Immature natural killer cell (primary cell): ENCODE results near the gene PRELID3B. TPM values are rescaled to one million over a fixed set of nuclear protein-coding genes. Genes with fewer than 3 reads are reported as not detected.

Experiments
- DNase-seq, 3 donors: peaks; one replicate each; pipeline ENCODE4 v3.0.0; 2022; ENCODE audit warnings: mixed read lengths in 1 of 3
- H3K27ac Mint-ChIP-seq, 6 donors: one replicate each; pipeline ENCODE4 v1.8.0; 2020; ENCODE audit warnings: mixed read lengths in 6 of 6, mild to moderate bottlenecking in 5 of 6, inconsistent platforms in 4 of 6, moderate library complexity in 3 of 6
- H3K27me3 Mint-ChIP-seq, 3 donors: one replicate each; pipeline ENCODE4 v1.8.0; 2020 to 2021; ENCODE audit warnings: low read depth in 3 of 3, mild to moderate bottlenecking in 3 of 3, mixed read lengths in 3 of 3, moderate library complexity in 3 of 3, inconsistent platforms in 1 of 3
- H3K36me3 Mint-ChIP-seq, 3 donors: one replicate each; pipeline ENCODE4 v1.8.0; 2020; ENCODE audit warnings: mixed read lengths in 3 of 3, inconsistent platforms in 2 of 3, mild to moderate bottlenecking in 2 of 3
- H3K4me1 Mint-ChIP-seq, 2 donors: one replicate each; pipeline ENCODE4 v1.8.0; 2020; ENCODE audit warnings: inconsistent platforms in 2 of 2, mild to moderate bottlenecking in 2 of 2, mixed read lengths in 2 of 2, moderate library complexity in 1 of 2
- H3K4me3 Mint-ChIP-seq, 5 donors: one replicate each; pipeline ENCODE4 v1.8.0; 2020; ENCODE audit warnings: mild to moderate bottlenecking in 5 of 5, mixed read lengths in 5 of 5, inconsistent platforms in 3 of 5, moderate library complexity in 3 of 5
- H3K9me3 Mint-ChIP-seq, 6 donors: one replicate each; pipeline ENCODE4 v1.8.0; 2020; ENCODE audit warnings: mild to moderate bottlenecking in 6 of 6, mixed read lengths in 6 of 6, inconsistent platforms in 4 of 6, moderate library complexity in 3 of 6
- polyA plus RNA-seq, 3 donors: library from polyadenylated mRNA; unstranded; fragments of 300-500 nt; fragmentation: Illumina TruSeq; gene quantifications; one replicate each; pipeline ENCODE4 v1.2.3, GENCODE V29; 2021

PRELID3B gene
- polyA plus RNA-seq, 3 donors from 2014 or later, result 31.5 to 43.3 (median 37.8) TPM

DNA sequence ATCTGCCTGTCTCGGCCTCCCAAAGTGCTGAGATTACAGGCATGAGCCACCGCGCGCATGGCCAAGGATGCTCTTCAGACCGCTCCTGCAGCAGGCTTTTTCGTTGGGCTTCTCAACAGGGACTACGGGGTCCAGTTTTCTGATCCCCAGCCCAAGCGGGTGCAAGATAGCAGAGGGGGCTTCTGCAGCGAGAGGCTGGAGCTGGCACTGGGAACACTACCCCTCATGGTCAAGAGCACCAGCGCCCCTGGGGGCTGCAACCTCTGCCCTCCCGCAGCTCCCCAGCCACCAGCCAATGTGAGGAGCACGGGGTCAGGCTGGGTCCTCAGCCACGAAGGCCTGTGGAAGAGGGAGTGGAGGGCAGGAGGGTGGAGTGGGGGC is 41.5 kb downstream of the PRELID3B start:
- peaks cover 31 to 32% of the 10 kb centered on the region in 2 donors for H3K4me1 Mint-ChIP-seq
- no peak overlapping the region for H3K27ac Mint-ChIP-seq
- peaks cover 0 to 12% (median 3%) of the 10 kb centered on the region in 3 donors for H3K36me3 Mint-ChIP-seq
- no peak overlapping the region for H3K4me3 Mint-ChIP-seq
- H3K9me3 Mint-ChIP-seq, result no peaks in the 10 kb centered on the region
- no peak for DNase-seq
- H3K27me3 Mint-ChIP-seq, result peaks cover 0 to 2% (median 1%) of the 10 kb centered on the region in 3 donors

DNA sequence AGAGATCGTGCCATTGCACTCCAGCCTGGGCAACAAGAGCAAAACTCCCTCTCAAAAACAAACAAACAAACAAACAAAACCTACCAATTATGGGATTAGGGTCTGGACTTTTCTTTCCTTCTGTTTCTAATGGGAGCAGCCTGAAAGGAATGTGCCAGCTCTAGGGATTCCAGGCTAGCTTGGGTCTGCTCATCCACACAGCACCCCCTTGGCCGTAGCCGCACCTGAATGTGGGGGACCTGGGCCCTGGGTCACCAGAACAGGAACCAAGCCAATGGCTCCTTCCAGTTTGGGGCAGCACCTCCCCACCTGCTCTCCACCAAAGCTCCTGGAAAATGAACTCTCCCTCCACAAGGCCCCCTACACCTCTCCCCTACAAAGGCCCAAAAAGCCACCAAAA is 42.3 kb downstream of the PRELID3B start:
- Mint-ChIP-seq H3K27me3 (peaks cover 0 to 2% (median 1%) of the 10 kb centered on the region in 3 donors), H3K4me1 (peaks cover 23 to 24% of the 10 kb centered on the region in 2 donors), H3K27ac (no peak overlapping the region), H3K36me3 (peaks cover 6 to 18% (median 8%) of the 10 kb centered on the region in 3 donors), H3K9me3 (no peaks in the 10 kb centered on the region), H3K4me3 (no peak overlapping the region)
- no peak for DNase-seq

DNA sequence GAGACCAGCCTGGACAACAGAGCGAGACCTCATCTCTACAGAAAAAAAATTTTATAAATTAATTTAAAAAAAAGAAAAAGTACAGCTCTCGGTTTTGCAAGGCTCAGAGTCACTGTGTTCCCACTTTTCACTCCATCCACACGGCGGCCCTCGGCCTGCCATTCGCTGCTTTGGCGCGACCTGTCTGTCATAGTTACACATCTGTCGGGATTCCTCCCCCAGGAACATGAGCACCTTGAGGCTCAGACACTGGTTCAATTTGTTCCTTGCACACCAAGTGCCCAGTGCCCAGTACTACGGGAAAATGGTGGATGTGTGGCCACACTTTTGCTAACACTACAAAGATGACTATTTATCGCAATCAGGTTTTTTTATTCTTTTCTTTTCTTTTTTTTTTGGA is 43.9 kb downstream of the PRELID3B start:
- DNase-seq, result no peak
- peaks cover 0 to 1% (median 0%) of the 10 kb centered on the region in 3 donors for H3K27me3 Mint-ChIP-seq
- peaks cover 7 to 8% of the 10 kb centered on the region in 2 donors for H3K4me1 Mint-ChIP-seq
- H3K4me3 Mint-ChIP-seq, result no peak overlapping the region
- H3K36me3 Mint-ChIP-seq, result peaks cover 8 to 23% (median 11%) of the 10 kb centered on the region in 3 donors
- H3K9me3 Mint-ChIP-seq, result no peaks in the 10 kb centered on the region
- no peak overlapping the region for H3K27ac Mint-ChIP-seq

DNA sequence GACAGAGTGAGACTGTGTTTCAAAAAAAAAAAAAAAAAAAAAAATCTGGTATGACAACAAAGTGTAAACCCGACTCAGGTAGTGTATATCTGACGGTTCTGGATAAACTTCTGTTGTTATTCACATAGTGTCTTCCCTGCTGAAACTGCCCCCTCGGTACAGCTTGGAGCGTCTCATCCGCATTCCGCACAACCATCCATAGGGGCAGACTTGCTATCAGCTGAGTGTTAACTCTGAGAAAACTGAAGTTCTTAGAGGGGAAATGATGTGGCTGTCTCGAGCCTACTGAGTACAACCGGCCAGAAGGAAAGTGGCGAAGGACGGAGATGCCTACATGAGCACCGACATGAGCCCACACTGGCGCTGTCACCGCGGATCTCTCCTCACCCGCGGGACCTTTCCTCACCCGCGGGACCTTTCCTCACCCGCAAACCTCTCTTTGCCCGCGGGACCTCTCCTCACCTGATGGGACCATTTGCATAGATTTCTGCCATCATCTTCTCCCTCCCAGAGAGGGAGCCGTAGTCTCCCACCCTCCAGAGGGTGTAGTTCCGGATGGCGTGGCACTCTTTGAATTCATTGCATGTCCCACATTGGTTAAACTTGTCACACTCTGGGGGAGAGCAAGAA is 45.3 kb downstream of the PRELID3B start:
- no peak for DNase-seq
- Mint-ChIP-seq H3K27me3 (peaks cover 0 to 1% (median 0%) of the 10 kb centered on the region in 3 donors), H3K9me3 (no peaks in the 10 kb centered on the region), H3K4me1 (peaks cover 0 to under 1% of the 10 kb centered on the region in 2 donors), H3K27ac (peak overlapping the region in 1 of 6 donors; percentile 45), H3K36me3 (peaks cover 8 to 33% (median 11%) of the 10 kb centered on the region in 3 donors), H3K4me3 (no peak overlapping the region)

DNA sequence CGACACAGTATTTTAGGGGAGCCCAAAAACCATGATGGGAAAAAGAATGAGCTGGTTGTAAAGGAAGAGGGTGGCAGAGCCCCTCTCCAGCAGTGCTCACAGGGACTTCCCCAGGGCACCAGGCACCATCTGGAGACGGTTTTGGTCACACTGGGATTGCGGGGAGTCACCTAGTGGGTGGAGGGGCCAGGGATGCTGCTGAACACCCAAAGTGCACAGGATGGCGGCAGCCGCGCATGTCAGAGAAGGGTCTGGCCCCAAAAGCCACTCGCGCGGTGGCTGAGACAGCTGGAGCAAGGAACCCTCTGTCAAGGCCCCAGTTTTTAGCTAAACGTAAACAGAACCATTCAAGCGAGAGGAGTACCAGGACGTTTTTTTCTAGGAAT is 46.4 kb downstream of the PRELID3B start:
- H3K4me3 Mint-ChIP-seq, result no peak overlapping the region
- H3K9me3 Mint-ChIP-seq, result no peaks in the 10 kb centered on the region
- H3K36me3 Mint-ChIP-seq, result peaks cover 15 to 40% (median 15%) of the 10 kb centered on the region in 3 donors
- H3K4me1 Mint-ChIP-seq, result no peaks in the 10 kb centered on the region
- H3K27me3 Mint-ChIP-seq, result peaks cover 0 to 3% (median 0%) of the 10 kb centered on the region in 3 donors
- no peak for DNase-seq
- no peak overlapping the region for H3K27ac Mint-ChIP-seq

DNA sequence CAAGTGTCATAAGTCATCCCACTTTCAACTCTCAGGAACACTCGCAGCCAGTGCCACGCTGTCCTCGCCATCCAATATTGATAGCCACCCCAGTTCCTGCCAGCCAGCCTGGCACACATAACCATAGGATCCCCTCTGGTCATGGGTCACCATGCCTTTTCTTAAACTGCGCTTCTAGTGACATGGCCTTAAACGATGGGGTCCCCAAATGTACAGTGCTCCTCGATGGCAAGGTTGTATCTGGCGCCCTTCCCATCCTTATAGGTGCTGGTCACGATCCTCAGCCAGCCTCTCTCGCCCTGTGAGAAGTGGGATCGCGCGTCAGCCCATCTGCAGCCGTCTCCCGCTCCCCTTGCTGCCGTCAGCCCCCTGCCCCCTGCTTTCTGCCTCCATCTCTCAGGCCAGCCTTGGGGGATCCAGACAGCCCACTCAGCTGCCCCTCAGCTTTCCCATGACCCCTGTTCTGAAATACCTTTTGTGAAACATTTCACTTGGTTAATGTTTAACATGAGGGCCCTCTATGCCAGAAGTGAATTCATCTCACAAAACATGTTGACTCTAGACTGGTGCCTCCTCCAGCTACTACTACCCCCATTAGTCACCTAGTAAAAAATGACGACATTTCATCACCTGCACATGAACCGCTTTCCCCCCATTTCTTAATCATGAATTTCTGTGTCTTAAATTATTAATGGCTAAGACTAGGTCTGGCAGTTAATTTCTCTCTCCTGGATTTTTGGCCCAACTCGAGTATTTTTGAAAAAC is 46.9 kb downstream of the PRELID3B start:
- no peak for DNase-seq
- Mint-ChIP-seq H3K36me3 (peaks cover 15 to 42% (median 15%) of the 10 kb centered on the region in 3 donors), H3K4me1 (no peaks in the 10 kb centered on the region), H3K9me3 (no peaks in the 10 kb centered on the region), H3K27me3 (peaks cover 0 to 3% (median 0%) of the 10 kb centered on the region in 3 donors), H3K27ac (peak overlapping the region in 2 of 6 donors; percentile 34 to 63), H3K4me3 (no peak overlapping the region)

DNA sequence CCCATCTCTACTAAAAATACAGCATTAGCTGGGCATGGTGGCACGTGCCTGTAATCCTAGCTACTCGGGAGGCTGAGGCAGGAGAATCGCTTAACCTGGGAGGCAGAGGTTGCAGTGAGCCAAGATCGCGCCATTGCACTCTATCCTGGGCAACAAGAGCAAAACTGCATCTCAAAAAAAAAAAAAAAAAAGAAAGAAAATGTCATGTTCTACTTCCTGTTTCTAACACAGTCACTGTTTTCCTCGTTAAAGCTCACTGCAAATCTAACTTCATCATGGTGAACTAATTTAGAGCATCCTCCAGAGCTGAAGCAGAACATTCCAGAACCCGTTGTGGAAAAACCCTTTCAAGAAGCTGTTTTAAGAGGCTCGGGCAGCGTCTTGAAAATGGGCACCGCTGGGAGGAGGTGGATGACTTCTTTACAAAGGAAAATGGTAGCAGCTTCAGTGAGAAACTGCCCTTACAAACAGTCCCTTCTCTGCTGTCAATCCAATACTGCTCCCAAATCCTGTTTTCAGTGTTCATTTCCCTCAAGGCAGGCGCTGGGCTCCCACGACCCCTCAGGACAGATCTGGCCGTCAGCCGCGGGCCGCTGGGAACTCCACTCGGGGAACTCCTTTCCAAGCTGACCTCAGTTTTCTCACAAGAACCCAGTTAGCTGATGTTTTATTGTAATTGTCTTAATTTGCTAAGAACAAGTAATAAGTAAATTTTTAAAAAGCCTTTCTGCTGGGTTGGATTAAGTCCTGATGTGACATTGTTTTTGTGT is 48.0 kb downstream of the PRELID3B start:
- no peak for DNase-seq
- Mint-ChIP-seq H3K36me3 (peaks cover 18 to 45% (median 18%) of the 10 kb centered on the region in 3 donors), H3K27ac (peak overlapping the region in 1 of 6 donors; percentile 22), H3K4me3 (no peak overlapping the region), H3K4me1 (no peaks in the 10 kb centered on the region), H3K9me3 (no peaks in the 10 kb centered on the region), H3K27me3 (peaks cover 0 to 3% (median 0%) of the 10 kb centered on the region in 3 donors)

DNA sequence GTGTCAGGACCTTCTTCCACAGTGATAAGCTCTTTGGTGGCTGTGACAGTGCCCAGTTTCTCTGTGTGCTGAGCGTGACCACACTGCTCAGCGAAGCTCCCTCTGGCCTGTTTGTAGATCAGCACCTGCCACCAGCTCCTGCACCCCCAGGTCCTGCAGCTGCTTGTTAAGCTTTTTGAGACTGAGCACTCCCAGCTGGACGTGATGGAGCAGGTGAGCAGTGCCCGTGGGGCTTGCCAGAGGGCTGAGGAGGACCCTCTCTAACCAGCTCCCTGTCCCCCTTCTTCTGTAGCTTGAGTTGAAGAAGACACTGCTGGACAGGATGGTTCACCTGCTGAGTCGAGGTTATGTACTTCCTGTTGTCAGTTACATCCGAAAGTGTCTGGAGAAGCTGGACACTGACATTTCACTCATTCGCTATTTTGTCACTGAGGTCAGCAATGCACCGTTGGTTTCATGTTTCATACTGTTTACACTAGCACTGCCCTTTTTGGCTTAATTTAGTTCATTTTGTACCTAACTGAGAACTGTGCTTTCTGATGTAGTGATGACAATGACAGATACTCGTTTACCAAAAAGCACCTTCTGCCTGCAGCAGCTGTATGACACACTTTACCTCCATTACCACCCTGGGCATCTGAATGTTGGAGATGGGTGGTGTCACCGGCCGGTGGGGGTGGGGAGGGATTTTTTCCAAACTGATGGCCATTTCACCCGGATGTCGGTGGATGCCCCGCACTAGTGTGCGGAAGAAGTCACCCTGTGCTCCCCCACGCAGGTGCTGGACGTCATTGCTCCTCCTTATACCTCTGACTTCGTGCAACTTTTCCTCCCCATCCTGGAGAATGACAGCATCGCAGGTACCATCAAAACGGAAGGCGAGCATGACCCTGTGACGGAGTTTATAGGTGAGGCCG is 49.0 kb downstream of the PRELID3B start:
- no peak overlapping the region for H3K4me3 Mint-ChIP-seq
- peaks cover 24 to 53% (median 25%) of the 10 kb centered on the region in 3 donors for H3K36me3 Mint-ChIP-seq
- peak overlapping the region in 1 of 6 donors; percentile 22 for H3K27ac Mint-ChIP-seq

DNA sequence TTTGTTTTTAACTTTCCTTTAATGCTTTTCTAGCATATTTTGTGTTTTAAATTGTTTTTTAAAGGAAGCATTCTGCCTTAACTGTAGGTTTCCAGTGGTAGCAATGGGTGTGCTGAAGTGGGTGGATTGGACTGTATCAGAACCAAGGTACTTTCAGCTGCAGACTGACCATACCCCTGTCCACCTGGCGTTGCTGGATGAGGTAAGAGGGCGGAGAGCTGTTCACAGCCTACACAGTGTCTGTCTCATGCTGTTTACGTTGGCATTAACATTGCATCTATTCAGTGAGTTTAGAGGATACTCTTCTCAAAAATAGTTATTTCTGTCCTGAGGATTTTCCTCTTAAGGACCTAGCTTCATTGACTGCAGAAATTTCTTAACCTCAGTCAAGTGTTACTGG is 49.7 kb downstream of the PRELID3B start:
- DNase-seq, result no peak
- no peak overlapping the region for H3K4me3 Mint-ChIP-seq
- no peaks in the 10 kb centered on the region for H3K4me1 Mint-ChIP-seq
- peak overlapping the region in 2 of 6 donors; percentile 17 to 56 for H3K27ac Mint-ChIP-seq
- peaks cover 0 to 1% (median 0%) of the 10 kb centered on the region in 3 donors for H3K27me3 Mint-ChIP-seq
- H3K36me3 Mint-ChIP-seq, result peaks cover 24 to 56% (median 25%) of the 10 kb centered on the region in 3 donors
- H3K9me3 Mint-ChIP-seq, result no peaks in the 10 kb centered on the region

More for the DNA sequence above, 49.0 kb downstream of the PRELID3B start:
- Mint-ChIP-seq H3K4me1 (no peaks in the 10 kb centered on the region), H3K27me3 (peaks cover 0 to 1% (median 0%) of the 10 kb centered on the region in 3 donors), H3K9me3 (no peaks in the 10 kb centered on the region)
- no peak for DNase-seq

DNA sequence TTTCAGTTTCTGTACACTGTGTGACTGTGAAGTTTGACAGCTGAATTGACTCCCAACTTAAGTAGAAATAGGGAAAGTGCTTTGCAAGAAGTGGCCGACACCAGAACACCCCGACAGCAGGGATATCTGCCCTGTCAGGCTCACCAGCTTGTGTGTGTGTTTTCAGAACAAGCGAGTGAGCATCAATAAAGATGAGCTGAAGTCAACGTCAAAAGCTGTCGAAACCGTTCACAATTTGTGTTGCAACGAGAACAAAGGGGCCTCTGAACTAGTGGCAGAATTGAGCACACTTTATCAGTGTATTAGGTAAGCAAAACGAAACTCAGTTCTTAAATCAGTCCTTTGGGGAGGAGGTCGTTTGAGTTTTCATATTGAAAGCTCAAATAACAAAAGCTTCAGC is 50.9 kb downstream of the PRELID3B start:
- Mint-ChIP-seq H3K27me3 (peaks cover 0 to 1% (median 0%) of the 10 kb centered on the region in 3 donors), H3K9me3 (no peaks in the 10 kb centered on the region), H3K36me3 (peaks cover 30 to 58% (median 36%) of the 10 kb centered on the region in 3 donors), H3K4me1 (peaks cover 0 to 7% of the 10 kb centered on the region in 2 donors), H3K4me3 (no peak overlapping the region), H3K27ac (peak overlapping the region in 1 of 6 donors; percentile 76)
- no peak for DNase-seq

DNA sequence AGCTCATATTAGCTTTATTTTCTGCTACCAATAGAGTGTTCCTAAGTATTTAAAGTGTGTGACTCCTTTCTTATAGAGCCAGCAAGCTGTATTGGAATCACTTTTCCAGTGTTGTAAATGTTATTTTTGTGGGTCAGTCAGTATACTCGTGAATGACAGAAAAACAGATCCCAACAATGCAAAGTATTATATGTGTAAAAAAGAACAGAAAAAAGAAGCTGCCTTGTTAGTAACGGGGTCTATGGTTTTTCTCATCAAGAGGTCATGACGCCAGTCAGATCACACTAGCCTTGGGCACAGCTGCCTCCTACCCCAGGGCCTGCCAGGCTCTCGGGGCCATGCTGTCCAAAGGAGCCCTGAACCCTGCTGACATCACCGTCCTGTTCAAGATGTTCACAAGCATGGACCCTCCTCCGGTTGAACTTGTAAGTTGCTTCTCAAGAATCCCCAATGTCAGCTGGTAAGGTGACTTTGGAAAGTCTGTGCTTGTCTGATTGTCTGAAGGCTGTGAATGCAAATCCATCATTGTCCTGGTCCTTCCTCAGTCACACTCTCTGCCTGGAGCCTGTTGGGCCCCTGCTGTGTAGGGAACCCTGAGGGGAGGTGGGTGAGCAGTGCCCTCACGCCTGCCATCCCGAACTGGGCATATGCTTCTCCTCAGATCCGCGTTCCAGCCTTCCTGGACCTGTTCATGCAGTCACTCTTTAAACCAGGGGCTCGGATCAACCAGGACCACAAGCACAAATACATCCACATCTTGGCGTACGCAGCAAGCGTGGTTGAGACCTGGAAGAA is 51.7 kb downstream of the PRELID3B start:
- peaks cover 0 to 10% of the 10 kb centered on the region in 2 donors for H3K4me1 Mint-ChIP-seq
- peaks cover 30 to 55% (median 36%) of the 10 kb centered on the region in 3 donors for H3K36me3 Mint-ChIP-seq
- no peaks in the 10 kb centered on the region for H3K9me3 Mint-ChIP-seq
- H3K27me3 Mint-ChIP-seq, result peaks cover 0 to 1% (median 0%) of the 10 kb centered on the region in 3 donors
- no peak for DNase-seq
- H3K27ac Mint-ChIP-seq, result no peak overlapping the region
- H3K4me3 Mint-ChIP-seq, result no peak overlapping the region

DNA sequence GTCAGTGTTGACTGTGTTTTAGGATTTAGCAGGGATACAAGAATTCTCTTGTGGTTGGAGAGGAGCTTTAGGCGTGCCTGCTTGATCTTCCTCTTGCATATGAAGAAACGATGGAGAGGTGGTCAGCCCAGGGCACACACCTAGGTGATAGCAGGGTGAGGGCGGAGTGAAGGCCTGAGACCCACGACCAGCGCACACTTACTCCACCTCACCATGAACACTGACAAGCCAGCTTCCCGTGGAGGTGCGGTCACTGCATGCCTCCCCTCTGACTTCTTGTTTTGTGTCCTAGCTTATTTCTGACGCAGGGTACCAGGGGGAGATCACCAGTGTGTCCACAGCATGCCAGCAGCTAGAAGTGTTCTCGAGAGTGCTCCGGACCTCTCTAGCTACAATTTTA is 53.4 kb downstream of the PRELID3B start:
- no peaks in the 10 kb centered on the region for H3K9me3 Mint-ChIP-seq
- H3K27ac Mint-ChIP-seq, result no peak overlapping the region
- peaks cover 9 to 23% of the 10 kb centered on the region in 2 donors for H3K4me1 Mint-ChIP-seq
- peaks cover 0 to 3% (median 0%) of the 10 kb centered on the region in 3 donors for H3K27me3 Mint-ChIP-seq
- DNase-seq, result no peak
- peaks cover 26 to 49% (median 27%) of the 10 kb centered on the region in 3 donors for H3K36me3 Mint-ChIP-seq
- H3K4me3 Mint-ChIP-seq, result no peak overlapping the region
